Left forelimb (tissue), 1 donor: ENCODE results near the gene BMPER.

Experiments used
- DNase-seq: peaks from one replicate; pipeline ENCODE4 v3.0.0-alpha.2; 2018; ENCODE audit warnings: low spot score

The BMPER gene

GRCh38 chr7:34181271-34181958, 276.1 kb downstream of the BMPER start:
- DNase-seq, result no peak

- DNase-seq, result no peak
These were observed 279.1 kb downstream of the BMPER start for GRCh38 chr7:34184466-34184865.

DNA sequence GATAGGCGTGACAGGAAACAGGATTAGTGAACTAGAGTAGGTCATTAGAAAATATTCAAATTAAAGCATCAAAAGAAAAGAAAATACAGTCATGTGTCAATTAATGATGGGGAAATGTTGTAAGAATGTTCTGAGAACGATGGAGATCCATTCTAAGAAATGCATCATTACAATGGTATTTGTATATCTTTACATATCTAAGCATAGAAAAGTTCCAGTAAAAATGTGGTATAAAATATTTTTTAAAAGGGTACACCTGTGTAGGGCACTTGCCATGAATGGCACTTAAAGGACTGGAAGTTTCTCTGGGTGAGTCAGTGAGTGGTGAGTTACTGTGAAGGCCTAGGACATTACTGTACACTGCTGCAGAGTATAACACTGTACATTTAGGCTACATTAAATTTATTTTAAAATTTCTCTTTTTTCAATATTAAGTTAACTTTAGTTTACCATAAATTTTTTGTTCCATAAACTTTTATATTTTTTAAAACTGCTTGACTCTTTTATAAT, 282.5 kb downstream of the BMPER start:
- DNase-seq, result no peak

DNA sequence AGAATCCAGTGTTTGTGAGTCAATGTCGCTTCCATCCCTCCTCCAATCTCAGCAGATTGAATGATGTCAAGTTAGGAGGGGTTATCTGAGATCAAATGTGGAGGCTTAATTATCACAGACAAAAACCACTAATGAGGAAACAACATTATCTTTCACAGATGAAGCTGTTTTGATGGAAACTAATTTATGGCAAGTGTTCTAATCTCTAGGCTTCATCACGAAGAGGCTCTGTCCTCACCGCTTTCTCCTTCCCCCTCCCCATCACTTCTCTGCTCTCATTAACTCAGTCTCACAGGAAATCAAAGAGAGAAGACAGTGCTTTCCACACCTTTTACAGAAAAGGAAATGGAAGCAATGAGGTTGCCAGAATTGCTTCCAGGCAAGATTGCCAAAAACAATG, 283.7 kb downstream of the BMPER start:
- no peak for DNase-seq

- DNase-seq, result no peak
These were observed 285.0 kb downstream of the BMPER start for GRCh38 chr7:34190299-34190698.

GRCh38 chr7:34191162-34191561, 285.8 kb downstream of the BMPER start:
- peak; percentile 75 for DNase-seq

GRCh38 chr7:34191771-34192479, 286.6 kb downstream of the BMPER start:
- DNase-seq, result no peak

DNA sequence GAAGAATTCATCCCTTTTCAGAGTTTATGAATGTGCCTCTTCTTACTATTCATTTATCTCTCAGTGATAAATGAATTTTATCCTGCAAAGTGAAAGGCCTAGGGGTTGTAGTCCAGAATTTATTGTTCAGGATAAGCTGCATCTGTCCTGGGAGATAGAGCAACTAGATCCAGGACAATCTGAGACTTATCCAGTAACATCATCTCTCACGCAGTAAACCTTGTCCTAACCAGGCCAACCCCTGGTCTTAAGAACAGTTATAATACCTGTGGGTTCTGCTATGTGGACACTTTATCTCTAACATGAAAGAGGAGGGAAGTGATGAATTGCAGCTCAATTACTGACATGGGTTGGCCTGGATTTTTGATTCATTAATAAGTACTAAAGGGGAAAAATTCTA, 287.6 kb downstream of the BMPER start:
- no peak for DNase-seq

DNA sequence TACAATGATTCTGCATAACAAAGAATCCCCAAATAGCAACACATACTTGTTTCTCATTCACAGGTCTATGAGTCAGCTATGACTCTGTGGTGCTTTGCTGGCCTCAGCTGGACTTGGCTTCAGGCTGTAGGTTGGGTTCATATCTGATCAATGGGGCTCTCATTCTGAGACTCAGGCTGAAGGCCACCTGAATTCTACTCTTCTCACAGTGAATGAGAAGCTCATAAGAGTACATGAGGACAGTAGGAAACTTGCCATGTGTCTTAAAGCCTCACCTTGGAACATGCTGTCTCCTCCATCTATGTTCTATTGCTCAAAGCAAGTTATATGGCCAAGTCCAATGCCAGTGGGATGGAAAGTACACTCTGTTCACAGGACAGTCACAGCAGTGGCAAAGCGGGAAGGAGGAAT, 292.9 kb downstream of the BMPER start:
- DNase-seq, result no peak
